Omental fat pad (tissue), 4 donors: ENCODE data around the gene AP1G2. TPM values are rescaled to one million over a fixed set of nuclear protein-coding genes. Genes with fewer than 3 reads are reported as not detected.

Experiments used
- ATAC-seq: fragments of 150-250 bp; one replicate; pipeline ENCODE4 v1.9.1; 2016; ENCODE audit warnings: mild to moderate bottlenecking, moderate library complexity; ENCODE audit not compliant: low FRiP score
- DNase-seq: peaks from one replicate; pipeline ENCODE4 v3.0.0-alpha.2; 2019; ENCODE audit warnings: low spot score
- total RNA-seq, 4 donors: library from RNA; depleted of rRNA; stranded (reverse); fragments of >200 nt; gene quantifications; one replicate each; pipeline ENCODE4 v1.1.0, GENCODE V29; 2016
- TF ChIP-seq, protein P1 (sequence below), 3 donors: fragments of 450-650 bp; IDR thresholded peaks; one replicate each; pipeline ENCODE4 v1.5.1; 2016 to 2017; ENCODE audit warnings: antibody characterized with exemption in 3 of 3, mild to moderate bottlenecking in 3 of 3, moderate library complexity in 2 of 3

The AP1G2 gene
- total RNA-seq, 4 donors from 2014 or later: 49.5 to 72.9 (median 58.0) TPM

GRCh38 chr14:23580152-23580926, 12.7 kb upstream of the AP1G2 start:
- DNase-seq (no peak), ATAC-seq (no peak)
- TF ChIP-seq, protein P1, sequence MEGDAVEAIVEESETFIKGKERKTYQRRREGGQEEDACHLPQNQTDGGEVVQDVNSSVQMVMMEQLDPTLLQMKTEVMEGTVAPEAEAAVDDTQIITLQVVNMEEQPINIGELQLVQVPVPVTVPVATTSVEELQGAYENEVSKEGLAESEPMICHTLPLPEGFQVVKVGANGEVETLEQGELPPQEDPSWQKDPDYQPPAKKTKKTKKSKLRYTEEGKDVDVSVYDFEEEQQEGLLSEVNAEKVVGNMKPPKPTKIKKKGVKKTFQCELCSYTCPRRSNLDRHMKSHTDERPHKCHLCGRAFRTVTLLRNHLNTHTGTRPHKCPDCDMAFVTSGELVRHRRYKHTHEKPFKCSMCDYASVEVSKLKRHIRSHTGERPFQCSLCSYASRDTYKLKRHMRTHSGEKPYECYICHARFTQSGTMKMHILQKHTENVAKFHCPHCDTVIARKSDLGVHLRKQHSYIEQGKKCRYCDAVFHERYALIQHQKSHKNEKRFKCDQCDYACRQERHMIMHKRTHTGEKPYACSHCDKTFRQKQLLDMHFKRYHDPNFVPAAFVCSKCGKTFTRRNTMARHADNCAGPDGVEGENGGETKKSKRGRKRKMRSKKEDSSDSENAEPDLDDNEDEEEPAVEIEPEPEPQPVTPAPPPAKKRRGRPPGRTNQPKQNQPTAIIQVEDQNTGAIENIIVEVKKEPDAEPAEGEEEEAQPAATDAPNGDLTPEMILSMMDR (IDR thresholded peaks at IDR 0.05): no peak

GRCh38 chr14:23579739-23580138, 12.1 kb upstream of the AP1G2 start:
- ATAC-seq (no peak), DNase-seq (no peak)
- TF ChIP-seq, protein P1 (IDR thresholded peaks at IDR 0.05): no peak

DNA sequence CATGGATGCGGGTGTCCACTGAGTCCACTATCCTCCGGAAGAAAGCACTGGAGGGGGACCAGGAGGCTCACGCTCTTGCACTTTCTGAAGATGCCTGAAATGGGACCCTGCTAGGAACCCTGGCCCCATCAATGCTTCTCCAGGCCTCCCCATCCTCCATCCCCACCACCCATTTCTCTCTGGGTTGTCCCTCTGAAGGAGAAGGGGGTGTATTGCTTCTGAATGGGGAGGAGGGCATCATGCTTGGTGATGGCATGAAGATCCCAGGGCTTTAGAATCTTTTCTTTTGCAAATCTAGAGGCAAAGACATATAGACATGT, 11.7 kb upstream of the AP1G2 start:
- TF ChIP-seq, protein P1 (IDR thresholded peaks at IDR 0.05): no peak
- no peak for ATAC-seq
- DNase-seq: no peak

DNA sequence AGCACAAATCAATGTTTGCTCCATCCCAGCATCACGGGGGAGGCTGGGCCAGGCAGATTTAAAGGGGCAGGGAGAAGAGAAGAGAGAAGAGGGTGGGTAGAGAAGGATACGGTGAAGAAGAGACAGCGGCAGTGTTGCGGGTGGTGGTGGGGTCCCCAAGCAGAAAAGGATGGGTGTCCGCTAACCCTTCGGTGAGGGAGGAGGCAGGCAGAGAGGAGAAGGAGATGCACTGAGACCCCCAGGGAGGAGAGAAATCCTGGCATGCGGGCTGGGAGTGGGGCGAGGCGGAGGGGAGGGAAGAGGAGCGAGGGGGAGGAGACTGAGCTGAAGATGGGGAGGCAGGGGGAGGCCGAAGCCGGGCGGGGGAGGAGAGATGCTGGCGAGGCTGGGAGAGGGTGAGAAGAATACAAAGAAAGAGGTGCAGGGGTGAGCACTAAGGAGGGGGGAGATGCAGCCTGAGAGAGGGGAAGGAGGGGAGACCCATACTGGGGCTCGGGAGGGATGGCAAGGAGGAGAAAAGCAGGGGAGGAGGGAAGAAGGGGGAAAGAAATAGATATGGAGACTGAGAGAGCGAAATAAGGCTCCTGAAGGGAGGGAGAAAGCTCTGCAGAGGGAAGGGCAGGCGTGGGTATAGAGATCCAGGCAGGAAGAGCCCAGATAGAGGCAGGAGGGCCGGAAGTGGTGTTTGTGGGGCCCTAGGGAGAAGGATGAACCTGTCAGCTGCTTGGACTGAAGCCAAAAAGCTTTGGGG, 11.1 kb upstream of the AP1G2 start, which contains the start of gene JPH4:
TSS of gene JPH4 (minus strand) at position 231 of the 751 bp plus-strand sequence. CDS start 1,337 bp downstream, outside the sequence.
- DNase-seq (no peak), ATAC-seq (peak; percentile 39)
- TF ChIP-seq, protein P1 (IDR thresholded peaks at IDR 0.05): no peak

DNA sequence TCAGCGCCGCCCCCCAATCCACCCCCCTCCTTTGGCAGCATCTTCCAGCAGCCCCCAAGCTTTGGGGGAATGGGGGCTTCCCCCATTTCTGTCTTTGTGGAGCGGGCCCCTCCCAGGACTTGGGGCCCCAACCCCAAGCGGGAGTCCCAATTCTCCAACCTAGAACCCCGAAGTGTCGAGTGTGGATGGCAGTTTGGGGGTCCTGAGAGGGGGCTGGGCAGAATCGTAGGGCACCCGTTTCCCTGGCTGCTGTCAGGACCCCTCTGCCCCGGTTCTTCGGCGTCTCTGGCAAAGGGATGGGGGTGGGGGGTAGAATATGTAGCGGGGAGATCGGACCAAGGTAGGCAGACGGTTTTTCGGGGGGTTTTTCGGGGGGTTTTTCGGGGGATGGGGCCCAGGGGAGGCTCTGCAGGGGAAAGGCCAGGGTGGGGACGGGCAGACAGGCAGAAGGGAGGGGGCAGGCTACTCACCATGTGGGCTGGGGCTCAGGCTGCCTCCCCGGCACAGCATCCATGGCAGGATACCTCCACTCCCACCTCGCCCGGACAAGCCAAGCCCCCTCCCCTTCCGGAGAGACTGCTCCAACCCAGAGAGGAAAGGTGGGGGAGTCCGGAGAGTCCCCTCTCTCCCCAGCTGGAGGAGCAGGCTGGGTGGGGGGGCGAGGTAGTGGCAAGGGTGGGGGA, 10.3 kb upstream of the AP1G2 start:
- TF ChIP-seq, protein P1 (IDR thresholded peaks at IDR 0.05): no peak
- DNase-seq (no peak), ATAC-seq (no peak)

DNA sequence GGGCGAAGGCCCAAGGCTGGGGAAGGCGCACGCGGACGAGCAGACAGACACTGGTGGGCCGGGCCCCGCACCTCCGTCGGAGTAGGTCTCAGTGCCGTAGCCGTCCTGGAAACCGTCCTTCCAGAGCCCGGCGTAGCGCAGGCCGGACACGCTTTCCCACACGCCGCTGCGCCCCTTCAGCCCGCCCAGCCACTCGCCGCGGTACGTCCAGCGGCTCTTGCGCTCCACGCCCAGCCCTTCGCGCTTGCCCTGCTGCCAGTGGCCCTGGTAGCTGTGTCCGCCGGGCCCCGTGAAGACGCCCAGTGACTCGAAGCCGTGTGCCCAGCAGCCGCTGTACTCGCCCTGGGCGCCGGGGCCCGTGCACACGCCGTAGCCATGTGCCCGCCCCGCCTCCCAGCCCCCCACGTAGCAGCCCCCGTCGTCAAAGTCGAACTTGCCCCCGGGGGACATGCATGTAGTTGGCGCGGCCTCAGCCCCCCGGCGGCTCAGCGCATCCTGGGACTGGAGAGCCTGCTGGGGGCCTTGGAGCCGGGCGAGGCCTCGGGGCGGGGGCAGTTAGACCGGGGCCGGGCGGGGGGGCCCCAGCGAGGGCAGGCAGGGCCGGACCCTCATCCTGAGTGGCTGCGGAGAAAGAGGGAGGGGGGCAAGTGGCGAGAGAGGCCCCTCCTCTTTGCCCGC, 9.6 kb upstream of the AP1G2 start:
- TF ChIP-seq, protein P1 (IDR thresholded peaks at IDR 0.05): no peak

More for the DNA sequence above, 9.6 kb upstream of the AP1G2 start:
- DNase-seq (no peak), ATAC-seq (no peak)
